Mammary epithelial cell (primary cell): Measurements from ENCODE around the gene UBE4A.

Source experiments
- CTCF ChIP-seq, 2 donors: IDR thresholded peaks in 1 of 2; conservative IDR thresholded peaks in 1 of 2; 2 replicates each; pipeline ENCODE4 v1.5.1; 2011 to 2012; ENCODE audit warnings: inconsistent platforms in 2 of 2, low read length in 2 of 2, mild to moderate bottlenecking in 2 of 2, control low read depth in 1 of 2, low read depth in 1 of 2; ENCODE audit not compliant: insufficient read depth in 1 of 2; ENCODE audit errors: extremely low read depth in 1 of 2
- EZH2 ChIP-seq: IDR thresholded peaks from 2 replicates; pipeline ENCODE4 v1.6.1; 2012; ENCODE audit warnings: low read length, inconsistent platforms, borderline replicate concordance

DNA sequence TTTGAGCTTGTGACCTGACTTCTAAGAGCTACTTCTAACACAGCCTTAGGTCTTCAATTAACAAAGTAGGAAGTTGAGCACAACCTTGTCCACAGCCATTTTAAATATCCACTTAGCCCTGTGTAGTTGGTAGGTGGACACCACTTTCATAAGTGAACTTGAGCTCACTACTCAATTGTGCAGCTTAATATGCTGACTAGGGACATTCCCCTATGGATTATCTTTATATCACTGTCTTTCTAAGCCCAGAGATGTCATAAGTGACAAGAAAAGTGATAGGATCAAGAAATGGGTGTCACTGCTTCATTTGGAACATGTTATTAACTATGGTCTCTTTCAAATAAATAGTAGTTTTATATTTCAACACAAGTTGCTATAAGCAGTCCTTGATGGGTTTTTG lies 38.0 kb downstream of the UBE4A start:
- TF ChIP-seq CTCF (conservative IDR thresholded peaks at IDR 0.05 in 1 of 2, IDR thresholded peaks at IDR 0.05 in 1 of 2; ENCODE audit: extremely low read depth in 1 of 2, insufficient read depth in 1 of 2, low read depth in 1 of 2, low read length in 2 of 2) (no peak), EZH2 (no peak)
